SU-DHL-6 (cell line): ENCODE measurements around the gene MAP4K2.

Source experiments
- H2AFZ ChIP-seq: fragments of 200-600 bp; sonication (generic); 2 replicates; pipeline ENCODE4 v1.6.1; 2014; ENCODE audit warnings: low read depth, mild to moderate bottlenecking, moderate library complexity, mixed read lengths, antibody characterized with exemption, low read length; ENCODE audit not compliant: severe bottlenecking
- H3F3A ChIP-seq: fragments of 200-600 bp; shearing (Covaris generic); 2 replicates; pipeline ENCODE4 v1.6.0; 2016; ENCODE audit warnings: antibody characterized with exemption, mild to moderate bottlenecking; ENCODE audit not compliant: insufficient read depth
- H3K27ac ChIP-seq: fragments of 200-600 bp; sonication (generic); 2 replicates; pipeline ENCODE4 v1.5.1; 2016; ENCODE audit warnings: low read depth, mild to moderate bottlenecking, low read length, moderate library complexity, mixed read lengths
- H3K27me3 ChIP-seq: fragments of 200-600 bp; sonication (generic), shearing (Covaris generic); 2 replicates; pipeline ENCODE4 v1.6.0; 2014; ENCODE audit warnings: mild to moderate bottlenecking, low read length
- H3K36me3 ChIP-seq: fragments of 200-600 bp; sonication (generic); 2 replicates; pipeline ENCODE4 v1.6.1; 2014; ENCODE audit warnings: mild to moderate bottlenecking, low read length, mixed read lengths
- H3K4me2 ChIP-seq: fragments of 300-600, 200-600 bp; shearing (Covaris generic), sonication (generic); 2 replicates; pipeline ENCODE4 v1.6.0; 2014; ENCODE audit warnings: low read length, low read depth, mild to moderate bottlenecking; ENCODE audit not compliant: poor library complexity, severe bottlenecking
- H3K4me3 ChIP-seq: fragments of 200-600 bp; sonication (generic); 2 replicates; pipeline ENCODE4 v1.5.1; 2014; ENCODE audit warnings: antibody characterized with exemption, low read length, mild to moderate bottlenecking, mixed read lengths; ENCODE audit not compliant: insufficient read depth, poor library complexity, severe bottlenecking
- H3K79me2 ChIP-seq: fragments of 200-600 bp; sonication (generic); 2 replicates; pipeline ENCODE4 v1.6.1; 2014; ENCODE audit warnings: mild to moderate bottlenecking, low read length, moderate library complexity; ENCODE audit not compliant: insufficient read depth
- H3K9ac ChIP-seq: fragments of 200-600 bp; sonication (generic); 2 replicates; pipeline ENCODE4 v1.7.0; 2014; ENCODE audit warnings: mild to moderate bottlenecking, low read length
- H3K9me2 ChIP-seq: fragments of 200-600 bp; sonication (generic); replicated peaks from 2 replicates; pipeline ENCODE4 v1.6.1; 2014; ENCODE audit warnings: low read length; ENCODE audit not compliant: insufficient read depth
- H3K9me3 ChIP-seq: fragments of 200-600 bp; sonication (generic); 2 replicates; pipeline ENCODE4 v1.6.1; 2014; ENCODE audit warnings: low read length, mixed read lengths; ENCODE audit not compliant: insufficient read depth
- H4K20me1 ChIP-seq: fragments of 200-600 bp; sonication (generic); 2 replicates; pipeline ENCODE4 v1.6.1; 2014; ENCODE audit warnings: low read depth, mild to moderate bottlenecking, antibody characterized with exemption, low read length, moderate library complexity, mixed read lengths
- CTCF ChIP-seq: fragments of 200-600 bp; sonication (generic); IDR thresholded peaks from one replicate; pipeline ENCODE4 v1.5.1; 2017; ENCODE audit warnings: antibody characterized with exemption, mild to moderate bottlenecking, low read length, moderate library complexity; ENCODE audit not compliant: insufficient read depth, poor library complexity, severe bottlenecking
- EZH2phosphoT487 ChIP-seq: fragments of 200-600 bp; sonication (generic), shearing (Covaris generic); conservative IDR thresholded peaks from 2 replicates; pipeline ENCODE4 v1.6.1; 2018; ENCODE audit warnings: mild to moderate bottlenecking, antibody characterized with exemption, low read length, moderate library complexity, mixed read lengths

Gene MAP4K2

DNA sequence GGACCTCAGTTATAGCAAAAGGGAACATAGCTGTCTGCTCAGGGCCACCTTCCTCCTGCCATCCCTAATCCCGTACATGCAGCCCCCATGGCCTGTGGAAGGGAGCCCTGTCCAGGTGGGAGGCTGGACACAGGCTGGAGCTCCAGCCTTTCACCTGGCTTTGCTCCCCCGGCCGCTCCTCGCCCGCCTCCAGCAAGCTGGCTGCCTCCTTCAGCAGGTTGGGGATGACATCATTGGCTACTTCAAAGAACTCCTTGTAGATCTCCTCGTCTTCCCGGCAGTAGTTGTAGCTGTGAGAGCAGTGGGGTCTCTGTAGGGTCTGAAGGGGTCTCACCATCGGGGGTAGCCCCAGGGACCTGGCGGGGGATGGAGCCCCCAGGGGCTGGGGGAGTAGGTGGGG is 2.5 kb upstream of the MAP4K2 start:
- no peaks in the 10 kb centered on the region for H3K36me3 ChIP-seq

GRCh38 chr11:64804346-64805210 is 1.6 kb upstream of the MAP4K2 start:
- H3K27ac ChIP-seq, result no peak overlapping the region

More for the DNA sequence above, 2.5 kb upstream of the MAP4K2 start:
- Histone ChIP-seq H3K4me2 (no peak overlapping the region), H3K27me3 (no peaks in the 10 kb centered on the region), H3K9ac (no peak overlapping the region), H3K79me2 (peaks cover 7% of the 10 kb centered on the region; the same call in 1 of the 2 replicates), H3K9me2 (no peaks in the 10 kb centered on the region), H2AFZ (no peak overlapping the region), H3K4me3 (no peak overlapping the region), H3K27ac (no peak overlapping the region), H4K20me1 (no peaks in the 10 kb centered on the region), H3K9me3 (no peaks in the 10 kb centered on the region), H3F3A (0 out of 2 replicates have a peak, but pooled peaks cover 15% of the 10 kb centered on the region)
- TF ChIP-seq EZH2phosphoT487, result no peak
- TF ChIP-seq CTCF, result no peak

DNA sequence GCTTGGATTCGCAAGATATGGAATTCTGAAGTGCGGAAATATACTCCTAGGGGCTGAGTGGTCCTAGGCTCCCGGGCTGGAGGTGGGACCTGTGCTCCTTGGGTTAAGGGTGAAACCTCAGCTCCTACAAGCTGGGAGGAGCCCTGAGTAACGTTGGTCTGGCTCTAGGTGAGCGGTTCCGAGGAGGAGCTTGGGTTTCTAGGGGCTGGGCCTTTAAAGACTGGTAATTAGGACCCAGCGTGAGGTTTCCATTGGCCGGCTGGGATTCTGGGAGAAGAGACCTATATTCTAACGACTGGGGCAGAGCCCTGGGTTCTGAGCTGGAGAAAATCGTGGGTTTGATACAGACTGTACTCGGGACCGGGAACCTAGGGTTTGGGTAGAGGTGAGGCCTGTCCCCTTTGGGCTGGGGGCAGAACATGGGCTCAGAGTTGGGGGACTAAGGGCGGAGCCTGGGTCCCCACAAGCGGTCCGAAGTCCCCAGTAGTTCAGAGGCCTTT is 882 bp upstream of the MAP4K2 start:
- H3K27me3 ChIP-seq, result no peaks in the 10 kb centered on the region
- H4K20me1 ChIP-seq, result no peaks in the 10 kb centered on the region
- no peaks in the 10 kb centered on the region for H3K9me3 ChIP-seq
- H2AFZ ChIP-seq, result no peak overlapping the region
- H3K9ac ChIP-seq, result peak overlapping the region; percentile 67
- H3K9me2 ChIP-seq, result no peaks in the 10 kb centered on the region
- H3F3A ChIP-seq, result 0 out of 2 replicates have a peak, but pooled peaks cover 15% of the 10 kb centered on the region
- H3K4me3 ChIP-seq, result peak overlapping the region; percentile 67
- TF ChIP-seq EZH2phosphoT487, result no peak
- TF ChIP-seq CTCF, result no peak
- peak overlapping the region; percentile 69 for H3K27ac ChIP-seq
- H3K36me3 ChIP-seq, result no peaks in the 10 kb centered on the region
- H3K79me2 ChIP-seq, result no peaks in the 10 kb centered on the region
- peak overlapping the region; percentile 88 for H3K4me2 ChIP-seq

More at GRCh38 chr11:64804346-64805210, 1.6 kb upstream of the MAP4K2 start:
- H3K4me2 ChIP-seq, result no peak overlapping the region
- H3F3A ChIP-seq, result 0 out of 2 replicates have a peak, but pooled peaks cover 15% of the 10 kb centered on the region
- H3K4me3 ChIP-seq, result no peak overlapping the region
- H3K36me3 ChIP-seq, result no peaks in the 10 kb centered on the region
- TF ChIP-seq EZH2phosphoT487, result no peak
- TF ChIP-seq CTCF, result no peak
- no peaks in the 10 kb centered on the region for H4K20me1 ChIP-seq
- peaks cover 5% of the 10 kb centered on the region; the same call in 1 of the 2 replicates for H3K79me2 ChIP-seq
- no peaks in the 10 kb centered on the region for H3K27me3 ChIP-seq
- no peak overlapping the region for H3K9ac ChIP-seq
- no peak overlapping the region for H2AFZ ChIP-seq
- no peaks in the 10 kb centered on the region for H3K9me3 ChIP-seq
- H3K9me2 ChIP-seq, result no peaks in the 10 kb centered on the region
